Subcutaneous abdominal adipose tissue (tissue), 5 donors: ENCODE results near the gene CBFA2T2.
"Not testable (repeated sequence)": the region's sequence is repeated elsewhere in the genome, so short reads cannot be mapped to it uniquely, and the experiment has no call there.

ENCODE experiments used
- H3K27ac ChIP-seq: one replicate; pipeline ENCODE4 v1.7.0; 2013; ENCODE audit warnings: low read depth, mild to moderate bottlenecking, inconsistent platforms, low read length, moderate library complexity
- H3K27me3 ChIP-seq, 5 donors: one replicate each; pipeline ENCODE4 v1.7.0; 2013; ENCODE audit warnings: low read length in 5 of 5, inconsistent platforms in 1 of 5; ENCODE audit not compliant: control insufficient read depth in 5 of 5, insufficient read depth in 4 of 5
- H3K36me3 ChIP-seq, 5 donors: one replicate each; pipeline ENCODE4 v1.7.0; 2013; ENCODE audit warnings: low read length in 5 of 5; ENCODE audit not compliant: control insufficient read depth in 5 of 5, insufficient read depth in 5 of 5
- H3K4me1 ChIP-seq, 5 donors: one replicate each; pipeline ENCODE4 v1.7.0; 2013; ENCODE audit warnings: low read length in 5 of 5, mild to moderate bottlenecking in 3 of 5, moderate library complexity in 1 of 5; ENCODE audit not compliant: control insufficient read depth in 5 of 5, insufficient read depth in 5 of 5
- H3K4me3 ChIP-seq, 5 donors: one replicate each; pipeline ENCODE4 v1.7.0; 2013; ENCODE audit warnings: low read length in 5 of 5, low read depth in 1 of 5
- H3K9ac ChIP-seq, 5 donors: one replicate each; pipeline ENCODE4 v1.7.0; 2013; ENCODE audit warnings: low read length in 5 of 5, mild to moderate bottlenecking in 4 of 5, moderate library complexity in 3 of 5
- H3K9me3 ChIP-seq, 5 donors: one replicate each; pipeline ENCODE4 v1.7.0; 2013; ENCODE audit warnings: low read length in 5 of 5; ENCODE audit not compliant: control insufficient read depth in 5 of 5
- donor health status: healthy.
- donor health status: healthy.
- donor health status: healthy.
- donor health status: healthy.
- donor health status: healthy.

CBFA2T2 gene

DNA sequence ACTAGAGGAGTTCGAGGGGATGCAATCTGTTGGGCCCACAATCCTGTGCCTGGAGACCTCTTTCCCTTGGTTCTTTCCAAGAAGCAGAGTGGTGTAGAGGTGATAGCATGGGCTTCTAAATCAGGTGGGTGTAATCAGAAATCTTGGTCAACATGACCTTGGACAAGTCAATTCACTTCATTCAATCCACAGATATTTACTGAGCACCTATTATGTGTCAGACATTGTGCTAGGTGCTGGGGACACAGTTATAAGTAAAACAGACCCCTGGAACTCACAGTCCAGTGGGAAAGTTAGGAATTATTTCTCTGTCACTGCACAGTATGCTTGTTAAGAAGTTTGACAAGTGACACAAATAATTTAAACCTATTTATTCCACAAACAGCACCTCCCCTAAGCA is 199.6 kb downstream of the CBFA2T2 start:
- Histone ChIP-seq H3K9me3 (no peaks in the 10 kb centered on the region), H3K9ac (no peak overlapping the region), H3K27me3 (no peaks in the 10 kb centered on the region), H3K36me3 (no peaks in the 10 kb centered on the region), H3K4me3 (no peak overlapping the region), H3K4me1 (peaks cover 4 to 30% (median 23%) of the 10 kb centered on the region in 5 donors), H3K27ac (no peak overlapping the region)

- Histone ChIP-seq H3K36me3 (no peaks in the 10 kb centered on the region), H3K4me1 (peaks cover 4 to 27% (median 20%) of the 10 kb centered on the region in 5 donors), H3K27me3 (no peaks in the 10 kb centered on the region), H3K27ac (no peak overlapping the region), H3K9ac (no peak overlapping the region), H3K4me3 (no peak overlapping the region), H3K9me3 (no peaks in the 10 kb centered on the region)
Observed at GRCh38 chr20:33689973-33690372, 200.1 kb downstream of the CBFA2T2 start.

- Histone ChIP-seq H3K27ac (no peak overlapping the region), H3K9me3 (no peaks in the 10 kb centered on the region), H3K36me3 (no peaks in the 10 kb centered on the region), H3K4me3 (no peak overlapping the region), H3K27me3 (no peaks in the 10 kb centered on the region), H3K9ac (no peak overlapping the region), H3K4me1 (peaks cover 0 to 20% (median 7%) of the 10 kb centered on the region in 5 donors)
Observed at GRCh38 chr20:33693289-33693688, 203.4 kb downstream of the CBFA2T2 start.

- H3K4me3 ChIP-seq, result no peak overlapping the region
- peak overlapping the region in 1 of 5 donors; percentile 32 for H3K9ac ChIP-seq
- no peaks in the 10 kb centered on the region for H3K36me3 ChIP-seq
- H3K27me3 ChIP-seq, result no peaks in the 10 kb centered on the region
- H3K4me1 ChIP-seq, result peaks cover 0 to 20% (median 7%) of the 10 kb centered on the region in 5 donors
- no peaks in the 10 kb centered on the region for H3K9me3 ChIP-seq
- H3K27ac ChIP-seq, result no peak overlapping the region
Observed at GRCh38 chr20:33693741-33694638, 204.1 kb downstream of the CBFA2T2 start.

DNA sequence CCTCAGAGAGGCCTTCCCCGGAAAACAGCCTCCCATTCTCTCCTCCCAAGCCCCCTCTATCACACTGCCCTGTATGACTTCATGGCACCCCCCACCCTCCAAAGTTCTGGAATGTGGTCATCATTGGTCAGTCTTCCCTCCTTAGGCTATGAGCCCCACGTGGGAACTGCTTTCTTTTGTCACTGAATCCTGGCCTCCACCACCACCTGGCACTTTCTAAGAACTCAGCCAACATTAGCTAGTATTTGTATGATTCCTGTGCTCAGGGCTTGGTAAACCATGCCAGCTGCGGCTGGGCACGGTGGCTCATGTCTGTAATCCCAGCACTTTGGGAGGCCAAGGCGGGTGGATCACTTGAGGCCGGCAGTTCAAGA is 204.7 kb downstream of the CBFA2T2 start:
- no peak overlapping the region for H3K27ac ChIP-seq
- no peaks in the 10 kb centered on the region for H3K27me3 ChIP-seq
- H3K4me3 ChIP-seq, result no peak overlapping the region
- H3K9ac ChIP-seq, result no peak overlapping the region
- peaks cover 0 to 20% (median 7%) of the 10 kb centered on the region in 5 donors for H3K4me1 ChIP-seq
- H3K9me3 ChIP-seq, result no peaks in the 10 kb centered on the region
- no peaks in the 10 kb centered on the region for H3K36me3 ChIP-seq

GRCh38 chr20:33696448-33696847 is 206.6 kb downstream of the CBFA2T2 start:
- no peaks in the 10 kb centered on the region for H3K9me3 ChIP-seq

GRCh38 chr20:33697129-33697528 is 207.2 kb downstream of the CBFA2T2 start:
- H3K9me3 ChIP-seq, result no peaks in the 10 kb centered on the region
- no peaks in the 10 kb centered on the region for H3K36me3 ChIP-seq
- H3K27me3 ChIP-seq, result no peaks in the 10 kb centered on the region
- no peak overlapping the region for H3K27ac ChIP-seq
- no peak overlapping the region for H3K4me3 ChIP-seq
- peak overlapping the region in 1 of 5 donors; percentile 10 for H3K9ac ChIP-seq
- H3K4me1 ChIP-seq, result peaks cover 0 to 20% (median 7%) of the 10 kb centered on the region in 5 donors

More at GRCh38 chr20:33696448-33696847, 206.6 kb downstream of the CBFA2T2 start:
- Histone ChIP-seq H3K27ac (no peak overlapping the region), H3K27me3 (no peaks in the 10 kb centered on the region), H3K36me3 (no peaks in the 10 kb centered on the region), H3K4me3 (no peak overlapping the region), H3K9ac (no peak overlapping the region), H3K4me1 (peaks cover 0 to 20% (median 7%) of the 10 kb centered on the region in 5 donors)

- not testable (repeated sequence) for H3K4me3 ChIP-seq, H3K36me3 ChIP-seq, H3K27me3 ChIP-seq, H3K9ac ChIP-seq, H3K9me3 ChIP-seq, H3K27ac ChIP-seq
- peaks cover 0 to 16% (median 5%) of the 10 kb centered on the region in 5 donors for H3K4me1 ChIP-seq
Observed at GRCh38 chr20:33698966-33699365, 209.1 kb downstream of the CBFA2T2 start.
